Islet precursor cell (in vitro differentiated cells): Measurements from ENCODE around the gene AAK1.
"Not testable (repeated sequence)": the region's sequence is repeated elsewhere in the genome, so short reads cannot be mapped to it uniquely, and the experiment has no call there.

Source experiments
- DNase-seq: peaks from one replicate; pipeline ENCODE4 v3.0.0-alpha.2; 2018

The AAK1 gene

GRCh38 chr2:69567157-69567908 is 76.2 kb downstream of the AAK1 start:
- DNase-seq: peak; percentile 71

GRCh38 chr2:69566669-69567068 is 76.9 kb downstream of the AAK1 start:
- DNase-seq: no peak

- DNase-seq: peak; percentile 78
These were observed 78.1 kb downstream of the AAK1 start for GRCh38 chr2:69565431-69565839.

- DNase-seq: no peak
These were observed 78.9 kb downstream of the AAK1 start for GRCh38 chr2:69564604-69565003.

GRCh38 chr2:69563021-69563420 is 80.5 kb downstream of the AAK1 start:
- no peak for DNase-seq

- DNase-seq: no peak
These were observed 82.4 kb downstream of the AAK1 start for GRCh38 chr2:69561101-69561500.

GRCh38 chr2:69560147-69560482 is 83.4 kb downstream of the AAK1 start:
- no peak for DNase-seq

GRCh38 chr2:69559442-69560146 is 83.9 kb downstream of the AAK1 start:
- DNase-seq: peak; percentile 73

- no peak for DNase-seq
These were observed 87.5 kb downstream of the AAK1 start for GRCh38 chr2:69556008-69556407.

GRCh38 chr2:69554981-69555380 is 88.6 kb downstream of the AAK1 start:
- DNase-seq: no peak

GRCh38 chr2:69554568-69554967 is 89.0 kb downstream of the AAK1 start:
- DNase-seq: no peak

GRCh38 chr2:69553991-69554390 is 89.5 kb downstream of the AAK1 start:
- no peak for DNase-seq

- DNase-seq: not testable (repeated sequence)
These were observed 93.0 kb downstream of the AAK1 start for GRCh38 chr2:69550511-69550910.

- no peak for DNase-seq
These were observed 94.1 kb downstream of the AAK1 start for GRCh38 chr2:69549421-69549820.

- no peak for DNase-seq
These were observed 95.4 kb downstream of the AAK1 start for GRCh38 chr2:69547984-69548715.

- no peak for DNase-seq
These were observed 96.9 kb downstream of the AAK1 start for GRCh38 chr2:69546646-69547045.

- no peak for DNase-seq
These were observed 98.0 kb downstream of the AAK1 start for GRCh38 chr2:69545477-69545932.

GRCh38 chr2:69544951-69545350 is 98.6 kb downstream of the AAK1 start:
- no peak for DNase-seq

- DNase-seq: no peak
These were observed 104.0 kb downstream of the AAK1 start for GRCh38 chr2:69539549-69539908.

GRCh38 chr2:69538872-69539548 is 104.5 kb downstream of the AAK1 start:
- peak; percentile 74 for DNase-seq

- DNase-seq: no peak
These were observed 105.3 kb downstream of the AAK1 start for GRCh38 chr2:69538249-69538648.

GRCh38 chr2:69535817-69536241 is 107.7 kb downstream of the AAK1 start:
- no peak for DNase-seq

GRCh38 chr2:69531186-69531585 is 112.4 kb downstream of the AAK1 start:
- no peak for DNase-seq
